ENCODE measurements around the gene TMPRSS6.

TMPRSS6 gene

DNA sequence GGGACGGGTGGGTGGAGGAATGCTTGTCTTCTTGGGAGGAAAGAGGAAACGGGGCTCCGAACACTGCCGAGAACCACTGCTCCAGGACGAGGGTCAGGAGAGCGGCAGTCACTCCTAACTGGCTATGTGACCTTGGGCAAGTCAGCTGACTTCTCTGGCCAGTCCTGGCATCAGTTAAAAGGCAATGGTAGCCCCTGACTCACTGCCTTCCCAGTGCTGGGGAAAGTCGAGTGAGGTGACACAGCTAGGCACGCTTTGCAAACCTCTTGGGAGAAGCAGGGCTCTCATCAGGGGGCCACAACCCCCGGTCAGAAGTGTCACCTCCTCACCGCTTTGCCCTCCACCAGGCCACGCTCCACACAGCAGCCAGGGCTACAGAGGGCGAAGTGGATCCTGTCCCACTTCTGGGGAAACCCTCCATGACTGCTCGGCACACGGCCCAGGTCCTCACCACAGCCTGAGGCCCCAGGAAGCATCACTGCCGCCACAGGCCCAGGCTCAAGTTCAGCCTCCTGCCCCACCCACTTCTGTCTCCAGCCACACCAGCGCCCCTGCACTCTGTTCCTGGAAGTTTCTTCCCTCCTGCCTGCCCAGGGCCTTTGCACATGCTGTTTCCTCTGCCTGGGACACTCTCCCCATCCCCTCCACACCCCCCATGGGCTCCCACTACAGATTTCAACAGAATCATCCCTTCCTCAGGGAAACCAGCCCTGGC, 23.9 kb upstream of the TMPRSS6 start:
- TF ChIP-seq CTCF (IDR thresholded peaks at IDR 0.05; ENCODE audit: low read depth, low read length, missing control alignments) = no peak
- no peak for DNase-seq (ENCODE audit: low read depth)

GRCh38 chr22:37132773-37133172, 23.3 kb upstream of the TMPRSS6 start:
- no peak for TF ChIP-seq CTCF (IDR thresholded peaks at IDR 0.05; ENCODE audit: low read depth, low read length, missing control alignments)
- no peak overlapping the region for H3K4me3 ChIP-seq (ENCODE audit: low read depth, low read length)
- no peak for DNase-seq (ENCODE audit: low read depth)

More for the DNA sequence above, 23.9 kb upstream of the TMPRSS6 start:
- H3K4me3 ChIP-seq (ENCODE audit: low read depth, low read length) = no peak overlapping the region

DNA sequence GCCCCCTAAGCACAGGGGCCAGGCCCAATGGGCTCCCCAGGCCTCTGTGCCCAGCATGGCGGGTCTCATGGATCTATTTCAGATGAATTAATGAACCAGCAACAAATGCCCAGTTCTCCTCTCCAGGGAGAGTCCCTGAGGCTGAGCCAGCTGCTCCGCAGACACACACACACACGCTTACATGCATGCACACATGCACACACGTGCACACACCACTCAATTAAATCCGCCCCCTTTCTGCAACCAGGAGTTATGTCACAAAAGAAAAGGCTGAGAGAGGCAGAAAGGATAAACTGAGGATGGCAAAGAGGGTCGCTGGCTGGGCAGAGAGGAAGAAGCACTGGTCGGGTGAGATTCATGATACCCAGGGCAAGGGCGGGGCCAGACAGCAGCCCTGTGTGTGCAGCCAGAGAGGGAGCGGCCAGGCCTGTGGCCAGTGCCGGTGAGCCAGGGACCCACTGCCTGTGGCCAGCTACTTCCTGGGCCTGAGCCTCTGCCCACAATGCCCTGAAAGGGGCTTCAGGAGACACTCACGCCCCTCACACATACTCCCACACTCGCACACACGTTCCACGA, 20.4 kb upstream of the TMPRSS6 start:
- no peak for DNase-seq (ENCODE audit: low read depth)
- no peak overlapping the region for H3K4me3 ChIP-seq (ENCODE audit: low read depth, low read length)
- TF ChIP-seq CTCF (IDR thresholded peaks at IDR 0.05; ENCODE audit: low read depth, low read length, missing control alignments) = no peak

- TF ChIP-seq CTCF (IDR thresholded peaks at IDR 0.05; ENCODE audit: low read depth, low read length, missing control alignments) = no peak
- no peak overlapping the region for H3K4me3 ChIP-seq (ENCODE audit: low read depth, low read length)
- DNase-seq (ENCODE audit: low read depth) = no peak
These were observed 19.2 kb upstream of the TMPRSS6 start for GRCh38 chr22:37128555-37129281.

- no peak overlapping the region for H3K4me3 ChIP-seq (ENCODE audit: low read depth, low read length)
- no peak for DNase-seq (ENCODE audit: low read depth)
- no peak for TF ChIP-seq CTCF (IDR thresholded peaks at IDR 0.05; ENCODE audit: low read depth, low read length, missing control alignments)
These were observed 17.9 kb upstream of the TMPRSS6 start for GRCh38 chr22:37127350-37127878.

- no peak for DNase-seq (ENCODE audit: low read depth)
- TF ChIP-seq CTCF (IDR thresholded peaks at IDR 0.05; ENCODE audit: low read depth, low read length, missing control alignments) = peak; percentile 60
- no peak overlapping the region for H3K4me3 ChIP-seq (ENCODE audit: low read depth, low read length)
These were observed 17.4 kb upstream of the TMPRSS6 start for GRCh38 chr22:37126882-37127281.
